GOT3 (cell line): Measurements from ENCODE around the gene ZFP36L2.

Experiments used
- DNase-seq: peaks from one replicate; lab custom pipeline; 2025; ENCODE audit warnings: mixed read lengths; lab: John Stamatoyannopoulos, UW

Gene ZFP36L2

GRCh38 chr2:43186321-43186678 is 40.1 kb downstream of the ZFP36L2 start:
- DNase-seq = no peak

GRCh38 chr2:43185146-43185545 is 41.3 kb downstream of the ZFP36L2 start:
- DNase-seq = no peak

- no peak for DNase-seq
Observed at GRCh38 chr2:43184339-43184895, 42.0 kb downstream of the ZFP36L2 start.

- DNase-seq = no peak
Observed at GRCh38 chr2:43183743-43184142, 42.7 kb downstream of the ZFP36L2 start.

- no peak for DNase-seq
Observed at GRCh38 chr2:43180897-43181296, 45.5 kb downstream of the ZFP36L2 start.

GRCh38 chr2:43179942-43180341 is 46.5 kb downstream of the ZFP36L2 start:
- DNase-seq = no peak

GRCh38 chr2:43178602-43179542 is 47.5 kb downstream of the ZFP36L2 start:
- peak; percentile 42 for DNase-seq

- DNase-seq = no peak
Observed at GRCh38 chr2:43178055-43178598, 48.3 kb downstream of the ZFP36L2 start.

GRCh38 chr2:43176449-43176848 is 50.0 kb downstream of the ZFP36L2 start:
- DNase-seq = no peak

GRCh38 chr2:43175876-43176275 is 50.5 kb downstream of the ZFP36L2 start:
- DNase-seq = no peak

- DNase-seq = no peak
Observed at GRCh38 chr2:43175020-43175441, 51.4 kb downstream of the ZFP36L2 start.

GRCh38 chr2:43174368-43174916 is 52.0 kb downstream of the ZFP36L2 start:
- no peak for DNase-seq
